SK-N-SH (cell line): ENCODE measurements around the gene LPCAT1.

Source experiments
- CTCF ChIP-seq: fragments of 200-600 bp; sonication (generic); IDR thresholded peaks from 2 replicates; pipeline ENCODE4 v1.6.1; 2017; ENCODE audit warnings: antibody characterized with exemption, mild to moderate bottlenecking, moderate library complexity
- PBX3 ChIP-seq: IDR thresholded peaks from 2 replicates; pipeline ENCODE4; 2012
- POLR2AphosphoS5 ChIP-seq: IDR thresholded peaks from 2 replicates; pipeline ENCODE4 v1.6.1; 2012; ENCODE audit warnings: low read depth, low read length

GRCh38 chr5:1484730-1485578 lies 38.8 kb downstream of the LPCAT1 start:
- TF ChIP-seq POLR2AphosphoS5 (no peak), PBX3 (no peak), CTCF (no peak)
